ENCODE data around the gene ABCA2.

Gene ABCA2

DNA sequence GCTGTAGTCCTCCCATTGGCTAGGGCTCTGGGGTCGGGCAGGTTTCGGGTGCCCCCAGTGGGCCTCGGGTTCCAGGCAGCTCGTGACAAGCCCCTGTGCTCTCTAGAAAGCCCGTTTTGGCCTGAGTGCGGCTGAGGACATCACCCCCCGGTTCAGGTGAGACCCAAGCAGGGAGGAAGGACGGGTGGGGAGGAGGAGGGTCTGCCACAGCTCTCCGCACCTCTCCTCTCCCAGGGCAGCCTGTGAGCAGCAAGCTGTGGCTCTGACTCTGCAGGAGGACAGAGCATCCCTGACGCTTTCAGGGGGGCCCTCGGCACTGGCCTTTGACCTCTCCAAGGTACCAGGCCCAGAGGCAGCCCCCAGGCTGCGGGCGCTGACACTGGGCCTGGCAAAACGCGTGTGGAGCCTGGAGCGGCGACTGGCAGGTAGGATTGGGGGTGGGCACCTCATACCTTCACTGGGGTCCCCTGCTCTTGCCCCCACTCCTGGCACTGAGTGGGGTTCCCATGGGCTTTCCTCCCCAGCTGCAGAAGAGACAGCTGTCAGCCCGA, 35.1 kb downstream of the ABCA2 start:
- no peak for DNase-seq (ENCODE audit: low spot score)
- in situ Hi-C loops (cut with MboI; ENCODE audit: low sequenced_read_pairs, unreplicated experiment): no loop called here
- TF ChIP-seq, protein P1, sequence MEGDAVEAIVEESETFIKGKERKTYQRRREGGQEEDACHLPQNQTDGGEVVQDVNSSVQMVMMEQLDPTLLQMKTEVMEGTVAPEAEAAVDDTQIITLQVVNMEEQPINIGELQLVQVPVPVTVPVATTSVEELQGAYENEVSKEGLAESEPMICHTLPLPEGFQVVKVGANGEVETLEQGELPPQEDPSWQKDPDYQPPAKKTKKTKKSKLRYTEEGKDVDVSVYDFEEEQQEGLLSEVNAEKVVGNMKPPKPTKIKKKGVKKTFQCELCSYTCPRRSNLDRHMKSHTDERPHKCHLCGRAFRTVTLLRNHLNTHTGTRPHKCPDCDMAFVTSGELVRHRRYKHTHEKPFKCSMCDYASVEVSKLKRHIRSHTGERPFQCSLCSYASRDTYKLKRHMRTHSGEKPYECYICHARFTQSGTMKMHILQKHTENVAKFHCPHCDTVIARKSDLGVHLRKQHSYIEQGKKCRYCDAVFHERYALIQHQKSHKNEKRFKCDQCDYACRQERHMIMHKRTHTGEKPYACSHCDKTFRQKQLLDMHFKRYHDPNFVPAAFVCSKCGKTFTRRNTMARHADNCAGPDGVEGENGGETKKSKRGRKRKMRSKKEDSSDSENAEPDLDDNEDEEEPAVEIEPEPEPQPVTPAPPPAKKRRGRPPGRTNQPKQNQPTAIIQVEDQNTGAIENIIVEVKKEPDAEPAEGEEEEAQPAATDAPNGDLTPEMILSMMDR (IDR thresholded peaks at IDR 0.05; ENCODE audit: borderline replicate concordance, control extremely low read depth, extremely low read depth, insufficient read depth, missing control alignments): no peak

DNA sequence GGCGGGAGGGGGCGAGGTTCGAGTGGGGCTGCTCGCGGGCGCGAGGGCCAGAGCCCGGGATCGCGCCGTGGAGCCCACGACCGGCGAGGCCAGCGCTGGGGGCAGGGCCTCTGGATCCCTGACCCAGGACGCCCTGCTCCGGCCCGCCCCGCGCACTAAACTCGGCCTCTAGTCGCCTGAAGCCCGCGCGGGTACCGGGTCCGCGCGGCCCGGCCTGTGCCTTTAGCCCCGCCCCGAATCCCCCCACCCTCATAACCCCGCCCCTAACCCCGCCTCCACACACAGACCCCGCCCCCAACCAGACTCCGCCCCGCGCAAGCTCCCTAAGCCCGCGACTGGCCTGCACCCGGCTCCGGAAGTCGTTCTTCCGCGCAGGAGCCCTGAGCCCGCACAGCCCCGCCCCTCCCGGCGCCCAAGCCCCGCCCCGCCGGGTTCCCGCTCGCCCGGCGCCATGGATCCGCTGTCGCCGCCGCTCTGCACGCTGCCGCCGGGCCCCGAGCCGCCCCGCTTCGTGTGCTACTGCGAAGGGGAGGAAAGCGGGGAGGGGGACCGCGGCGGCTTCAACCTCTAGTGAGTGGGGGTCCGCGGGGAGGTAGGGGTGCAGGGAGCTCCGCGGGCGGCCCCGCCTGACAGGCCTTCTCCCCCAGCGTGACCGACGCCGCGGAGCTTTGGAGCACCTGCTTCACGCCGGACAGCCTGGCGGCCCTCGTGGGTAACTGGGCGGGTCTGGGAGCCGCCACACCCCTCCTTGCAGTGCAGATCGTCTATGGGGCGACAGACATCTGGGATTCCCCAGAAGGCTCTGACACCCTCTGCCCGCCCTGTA, 35.8 kb downstream of the ABCA2 start, which contains the start of gene PAXX:
TSS of gene PAXX (plus strand) at position 430 of the 826 bp plus-strand sequence. CDS start at position 452, 22 bp downstream.
- DNase-seq (ENCODE audit: low spot score): peak; percentile 100
- in situ Hi-C loops (cut with MboI; ENCODE audit: low sequenced_read_pairs, unreplicated experiment): no loop called here
- TF ChIP-seq, protein P1 (IDR thresholded peaks at IDR 0.05; ENCODE audit: borderline replicate concordance, control extremely low read depth, extremely low read depth, insufficient read depth, missing control alignments): no peak

GRCh38 chr9:136990242-136990911, 37.7 kb downstream of the ABCA2 start:
- in situ Hi-C loops (cut with MboI; ENCODE audit: low sequenced_read_pairs, unreplicated experiment): no loop called here
- TF ChIP-seq, protein P1 (IDR thresholded peaks at IDR 0.05; ENCODE audit: borderline replicate concordance, control extremely low read depth, extremely low read depth, insufficient read depth, missing control alignments): no peak
- DNase-seq (ENCODE audit: low spot score): no peak

DNA sequence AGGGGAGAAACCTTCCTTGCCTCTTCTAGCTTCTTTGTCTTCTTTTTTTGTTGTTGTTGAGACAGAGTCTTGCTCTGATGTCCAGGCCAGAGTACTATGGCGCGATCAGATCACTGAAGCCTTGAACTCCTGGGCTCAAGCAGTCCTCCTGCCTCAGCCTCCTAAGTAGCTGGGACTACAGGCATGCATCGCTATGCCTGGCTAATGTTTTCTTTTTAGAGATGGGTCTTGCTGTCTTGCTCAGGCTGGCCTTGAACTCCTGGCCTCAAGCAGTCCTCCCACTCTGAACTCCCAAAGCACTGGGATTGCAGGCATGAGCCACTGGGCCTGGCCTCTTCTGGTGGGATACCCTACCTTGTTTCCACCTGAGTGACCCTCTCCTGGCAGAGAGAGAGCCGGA, 39.2 kb downstream of the ABCA2 start:
- TF ChIP-seq, protein P1 (IDR thresholded peaks at IDR 0.05; ENCODE audit: borderline replicate concordance, control extremely low read depth, extremely low read depth, insufficient read depth, missing control alignments): no peak
- DNase-seq (ENCODE audit: low spot score): no peak
- in situ Hi-C loops (cut with MboI; ENCODE audit: low sequenced_read_pairs, unreplicated experiment): no loop called here

DNA sequence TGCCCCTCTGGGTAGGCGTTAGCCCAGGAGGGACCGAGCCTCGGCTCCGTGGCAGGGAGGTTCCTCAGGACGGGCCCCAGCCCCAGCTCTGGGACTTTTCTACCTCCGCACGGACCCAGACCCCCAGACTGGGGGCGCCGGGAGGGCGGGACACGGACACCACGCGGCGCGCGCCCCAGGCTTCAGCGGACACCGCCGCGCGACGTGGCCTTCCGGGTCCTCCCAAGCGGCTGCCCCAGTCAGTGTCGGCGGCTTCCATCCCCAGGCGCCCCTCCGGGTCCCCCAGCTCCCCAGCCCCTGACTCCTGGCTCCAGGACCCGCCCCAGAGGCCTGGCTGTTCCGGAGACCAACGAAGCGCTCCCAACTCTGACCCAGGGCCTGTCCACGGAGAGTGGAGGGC, 42.2 kb downstream of the ABCA2 start:
- TF ChIP-seq, protein P1 (IDR thresholded peaks at IDR 0.05; ENCODE audit: borderline replicate concordance, control extremely low read depth, extremely low read depth, insufficient read depth, missing control alignments): no peak
- in situ Hi-C loops (cut with MboI; ENCODE audit: low sequenced_read_pairs, unreplicated experiment): no loop called here
- DNase-seq (ENCODE audit: low spot score): no peak

- DNase-seq (ENCODE audit: low spot score): no peak
- TF ChIP-seq, protein P1 (IDR thresholded peaks at IDR 0.05; ENCODE audit: borderline replicate concordance, control extremely low read depth, extremely low read depth, insufficient read depth, missing control alignments): no peak
- in situ Hi-C loops (cut with MboI; ENCODE audit: low sequenced_read_pairs, unreplicated experiment): no loop called here
Observed at GRCh38 chr9:136985027-136985602, 42.9 kb downstream of the ABCA2 start.
